Astrocyte (in vitro differentiated cells and primary cell): ENCODE data around the gene SLC25A3.

Experiments
- CTCF ChIP-seq: IDR thresholded peaks from 2 replicates; pipeline ENCODE4 v1.5.1; 2011; ENCODE audit warnings: low read depth, mild to moderate bottlenecking, inconsistent platforms, low read length, moderate library complexity; ENCODE audit not compliant: insufficient read depth
- EZH2 ChIP-seq: IDR thresholded peaks from 2 replicates; pipeline ENCODE4 v1.6.1; 2012; ENCODE audit warnings: mild to moderate bottlenecking, low read length, inconsistent platforms; ENCODE audit not compliant: insufficient read depth

GRCh38 chr12:98579347-98579746 lies 14.1 kb upstream of the SLC25A3 start:
- TF ChIP-seq EZH2 (no peak), CTCF (no peak)
